Neural progenitor cell (in vitro differentiated cells): Measurements from ENCODE around the gene RTN4RL1. TPM values are rescaled to one million over a fixed set of nuclear protein-coding genes. Genes with fewer than 3 reads are reported as not detected.

Experiments
- DNase-seq: peaks from one replicate; pipeline ENCODE4 v3.0.0-alpha.2; 2016; ENCODE audit warnings: low spot score
- H2AFZ ChIP-seq: fragments of 200-600 bp; sonication (generic); replicated peaks from 2 replicates; pipeline ENCODE4 v1.6.1; 2016; ENCODE audit warnings: antibody characterized with exemption
- H3F3A ChIP-seq: fragments of 200-600 bp; sonication (generic); 2 replicates; pipeline ENCODE4 v1.6.1; 2016; ENCODE audit warnings: antibody characterized with exemption, low read depth
- H3K27ac ChIP-seq: fragments of 200-600 bp; sonication (generic); 2 replicates; pipeline ENCODE4 v1.5.1; 2016; ENCODE audit warnings: mild to moderate bottlenecking
- H3K27me3 ChIP-seq: fragments of 200-600 bp; sonication (generic); 2 replicates; pipeline ENCODE4 v1.6.1; 2016; ENCODE audit warnings: mild to moderate bottlenecking, moderate library complexity
- H3K36me3 ChIP-seq: fragments of 200-600 bp; sonication (generic); 2 replicates; pipeline ENCODE4 v1.5.1; 2016
- H3K4me1 ChIP-seq: fragments of 200-600 bp; sonication (generic); 2 replicates; pipeline ENCODE4 v1.6.1; 2016; ENCODE audit warnings: mixed run types
- H3K4me2 ChIP-seq: fragments of 200-600 bp; sonication (generic); 2 replicates; pipeline ENCODE4 v1.6.1; 2016
- H3K4me3 ChIP-seq: fragments of 200-600 bp; sonication (generic); 2 replicates; pipeline ENCODE4 v1.5.1; 2016
- H3K79me2 ChIP-seq: fragments of 200-600 bp; sonication (generic); 2 replicates; pipeline ENCODE4 v1.6.1; 2016; ENCODE audit warnings: low read depth
- H3K9ac ChIP-seq: fragments of 200-600 bp; sonication (generic); 2 replicates; pipeline ENCODE4 v1.6.1; 2016
- H3K9me3 ChIP-seq: fragments of 200-600 bp; sonication (generic); 2 replicates; pipeline ENCODE4 v1.5.1; 2016; ENCODE audit warnings: low read depth
- H4K20me1 ChIP-seq: fragments of 200-600 bp; sonication (generic); 2 replicates; pipeline ENCODE4 v1.6.1; 2016; ENCODE audit warnings: low read depth
- H3K27ac Mint-ChIP-seq: 3 replicates; pipeline ENCODE4 v1.8.0; 2021; ENCODE audit warnings: mixed read lengths
- H3K27me3 Mint-ChIP-seq: 2 replicates; pipeline ENCODE4 v1.8.0; 2022; ENCODE audit warnings: low read depth, mild to moderate bottlenecking, inconsistent platforms, moderate library complexity, mixed read lengths; ENCODE audit not compliant: insufficient read depth
- H3K36me3 Mint-ChIP-seq: 3 replicates; pipeline ENCODE4 v1.8.0; 2021; ENCODE audit warnings: mixed read lengths
- H3K4me1 Mint-ChIP-seq: 3 replicates; pipeline ENCODE4 v1.8.0; 2021; ENCODE audit warnings: mixed read lengths
- H3K4me3 Mint-ChIP-seq: 3 replicates; pipeline ENCODE4 v1.8.0; 2021; ENCODE audit warnings: mild to moderate bottlenecking, moderate library complexity, mixed read lengths
- H3K9me3 Mint-ChIP-seq: 3 replicates; pipeline ENCODE4 v1.8.0; 2020; ENCODE audit warnings: mixed read lengths
- CTCF ChIP-seq: fragments of 200-600 bp; sonication (generic); IDR thresholded peaks from 2 replicates; pipeline ENCODE4 v1.5.1; 2017; ENCODE audit warnings: antibody characterized with exemption, mild to moderate bottlenecking
- EZH2 ChIP-seq: fragments of 200-600 bp; sonication (generic); IDR thresholded peaks from 2 replicates; pipeline ENCODE4 v1.6.1; 2017; ENCODE audit warnings: antibody characterized with exemption, mild to moderate bottlenecking, moderate library complexity
- EZH2phosphoT487 ChIP-seq: fragments of 200-600 bp; sonication (generic); IDR thresholded peaks from 2 replicates; pipeline ENCODE4 v1.6.1; 2017; ENCODE audit warnings: antibody characterized with exemption
- total RNA-seq: library from RNA; depleted of rRNA; stranded (reverse); fragments of >200 nt; gene quantifications from 2 replicates; pipeline ENCODE4 v1.2.3, GENCODE V29; 2015; ENCODE audit warnings: low replicate concordance

Gene RTN4RL1
- total RNA-seq, 1 donor from 2014 or later = 3.4 TPM

DNA sequence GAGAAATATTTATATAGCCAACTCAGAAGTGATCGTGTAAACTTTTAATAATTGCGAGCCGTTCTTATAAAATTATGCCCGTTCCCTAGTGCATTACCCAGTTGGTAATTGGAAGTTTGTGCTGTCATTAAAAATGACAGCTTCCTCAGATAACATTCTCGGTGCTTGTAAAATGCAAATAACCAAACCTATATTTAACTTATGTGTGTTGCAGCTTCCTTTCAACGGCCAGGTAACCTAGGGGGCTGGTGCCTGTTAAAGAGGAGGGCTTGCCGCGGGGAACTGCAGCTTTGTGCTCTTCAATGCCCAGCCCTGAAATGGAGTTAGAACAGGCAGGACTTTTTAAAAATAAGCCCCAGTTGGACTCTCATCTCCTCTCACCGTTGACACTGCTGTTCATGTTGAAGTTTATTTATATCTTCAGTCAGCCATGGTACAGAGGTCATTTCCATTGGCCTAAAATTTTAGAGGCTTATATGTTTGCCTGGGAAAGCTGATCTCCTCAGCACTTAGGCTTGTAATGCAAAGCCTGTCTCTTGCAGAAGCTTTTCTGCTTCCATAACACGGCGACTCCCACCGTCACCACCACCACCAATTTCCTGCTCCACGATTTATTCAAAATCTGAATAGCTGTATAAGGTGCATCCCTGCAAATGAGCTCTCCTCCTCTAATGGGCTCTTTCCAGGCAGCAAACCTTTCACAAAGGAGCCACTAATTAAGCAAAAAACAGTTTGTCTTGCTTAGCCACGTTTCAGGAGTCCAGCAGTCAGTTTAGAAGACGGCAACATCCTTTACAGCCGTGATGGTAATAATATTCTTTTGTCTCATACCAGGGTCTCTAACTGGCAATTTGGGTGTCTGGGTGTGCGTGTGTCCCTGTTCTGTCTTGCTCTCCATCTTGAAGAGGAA, 120.6 kb downstream of the RTN4RL1 start:
- no peak for DNase-seq
- Mint-ChIP-seq H3K4me1 (peaks cover 49% of the 10 kb centered on the region), H3K9me3 (no peaks in the 10 kb centered on the region), H3K36me3 (no peaks in the 10 kb centered on the region), H3K27me3 (peaks cover 10% of the 10 kb centered on the region), H3K4me3 (peak overlapping the region; percentile 66), H3K27ac (no peak overlapping the region)
- TF ChIP-seq EZH2 (no peak), CTCF (no peak), EZH2phosphoT487 (no peak)
- no peak overlapping the region for H3K27ac ChIP-seq
- H3K9ac ChIP-seq = no peak overlapping the region
- peak overlapping the region; percentile 91 for H3K4me2 ChIP-seq
- H3K79me2 ChIP-seq = no peaks in the 10 kb centered on the region
- peaks cover 53% of the 10 kb centered on the region for H3K4me1 ChIP-seq
- H4K20me1 ChIP-seq = no peaks in the 10 kb centered on the region
- no peak overlapping the region for H3K4me3 ChIP-seq
- peaks cover 48% of the 10 kb centered on the region for H3K27me3 ChIP-seq
- peak overlapping the region; percentile 48 for H2AFZ ChIP-seq
- H3F3A ChIP-seq = peaks cover 63% of the 10 kb centered on the region
- no peaks in the 10 kb centered on the region for H3K9me3 ChIP-seq
- H3K36me3 ChIP-seq = no peaks in the 10 kb centered on the region

- peaks cover 6% of the 10 kb centered on the region for H3K4me1 Mint-ChIP-seq
- no peak overlapping the region for H3K27ac Mint-ChIP-seq
- H3K4me3 ChIP-seq = no peak overlapping the region
Measured at GRCh38 chr17:1899403-1900000, 125.6 kb downstream of the RTN4RL1 start.

DNA sequence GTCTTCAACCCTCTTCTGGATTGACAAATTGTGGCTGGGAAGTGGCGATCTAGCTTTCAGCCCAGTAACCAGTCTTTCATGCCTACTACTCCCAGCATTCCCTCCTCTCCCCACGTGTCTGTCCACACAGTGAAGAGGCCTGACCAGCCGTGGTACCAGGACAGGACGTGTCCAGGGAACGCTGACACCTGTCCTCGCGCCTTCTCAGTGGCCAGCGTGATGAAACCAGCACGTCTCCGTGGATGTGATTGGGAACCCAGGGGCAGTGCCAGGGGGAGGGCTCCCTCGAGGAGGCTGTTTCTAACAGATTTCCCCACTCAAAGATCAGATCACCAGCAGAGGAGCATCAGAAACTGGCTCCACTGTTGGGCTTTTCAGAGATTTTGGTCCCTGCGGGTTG, 126.3 kb downstream of the RTN4RL1 start:
- Histone ChIP-seq H3K36me3 (no peaks in the 10 kb centered on the region), H3K4me3 (no peak overlapping the region), H3K4me1 (peaks cover under 1% of the 10 kb centered on the region), H3K79me2 (no peaks in the 10 kb centered on the region), H3K9me3 (no peaks in the 10 kb centered on the region), H3F3A (peaks cover 7% of the 10 kb centered on the region), H3K27me3 (peaks cover 9% of the 10 kb centered on the region), H3K27ac (peak overlapping the region; percentile 33), H4K20me1 (no peaks in the 10 kb centered on the region), H3K9ac (no peak overlapping the region), H2AFZ (no peak overlapping the region), H3K4me2 (no peak overlapping the region)
- no peaks in the 10 kb centered on the region for H3K4me1 Mint-ChIP-seq
- H3K27ac Mint-ChIP-seq = no peak overlapping the region
- peaks cover 6% of the 10 kb centered on the region for H3K27me3 Mint-ChIP-seq
- DNase-seq = no peak
- no peak overlapping the region for H3K4me3 Mint-ChIP-seq
- TF ChIP-seq CTCF (no peak), EZH2 (no peak), EZH2phosphoT487 (no peak)
- no peaks in the 10 kb centered on the region for H3K9me3 Mint-ChIP-seq
- H3K36me3 Mint-ChIP-seq = peaks cover 17% of the 10 kb centered on the region

More at GRCh38 chr17:1899403-1900000, 125.6 kb downstream of the RTN4RL1 start:
- Mint-ChIP-seq H3K27me3 (peaks cover 6% of the 10 kb centered on the region), H3K4me3 (no peak overlapping the region), H3K9me3 (no peaks in the 10 kb centered on the region), H3K36me3 (peaks cover 14% of the 10 kb centered on the region)
- no peak for DNase-seq
- Histone ChIP-seq H3K4me2 (no peak overlapping the region), H4K20me1 (no peaks in the 10 kb centered on the region), H3K9ac (no peak overlapping the region), H2AFZ (no peak overlapping the region), H3F3A (peaks cover 13% of the 10 kb centered on the region), H3K36me3 (no peaks in the 10 kb centered on the region), H3K4me1 (peaks cover 7% of the 10 kb centered on the region), H3K79me2 (no peaks in the 10 kb centered on the region), H3K27ac (no peak overlapping the region), H3K27me3 (peaks cover 15% of the 10 kb centered on the region), H3K9me3 (no peaks in the 10 kb centered on the region)
- no peak for TF ChIP-seq EZH2
- TF ChIP-seq EZH2phosphoT487 = no peak
- no peak for TF ChIP-seq CTCF
